Epithelial cell of prostate (primary cell): Measurements from ENCODE around the gene CFAP97D2.
"Not testable (repeated sequence)": the region's sequence is repeated elsewhere in the genome, so short reads cannot be mapped to it uniquely, and the experiment has no call there.

Source experiments
- DNase-seq: peaks from one replicate; pipeline ENCODE4 v3.0.0-alpha.2; 2011; ENCODE audit warnings: low read depth, low spot score
- H3K27ac ChIP-seq: fragments of 450-650 bp; 2 replicates; pipeline ENCODE4 v1.5.1; 2017; ENCODE audit warnings: mild to moderate bottlenecking

Gene CFAP97D2

DNA sequence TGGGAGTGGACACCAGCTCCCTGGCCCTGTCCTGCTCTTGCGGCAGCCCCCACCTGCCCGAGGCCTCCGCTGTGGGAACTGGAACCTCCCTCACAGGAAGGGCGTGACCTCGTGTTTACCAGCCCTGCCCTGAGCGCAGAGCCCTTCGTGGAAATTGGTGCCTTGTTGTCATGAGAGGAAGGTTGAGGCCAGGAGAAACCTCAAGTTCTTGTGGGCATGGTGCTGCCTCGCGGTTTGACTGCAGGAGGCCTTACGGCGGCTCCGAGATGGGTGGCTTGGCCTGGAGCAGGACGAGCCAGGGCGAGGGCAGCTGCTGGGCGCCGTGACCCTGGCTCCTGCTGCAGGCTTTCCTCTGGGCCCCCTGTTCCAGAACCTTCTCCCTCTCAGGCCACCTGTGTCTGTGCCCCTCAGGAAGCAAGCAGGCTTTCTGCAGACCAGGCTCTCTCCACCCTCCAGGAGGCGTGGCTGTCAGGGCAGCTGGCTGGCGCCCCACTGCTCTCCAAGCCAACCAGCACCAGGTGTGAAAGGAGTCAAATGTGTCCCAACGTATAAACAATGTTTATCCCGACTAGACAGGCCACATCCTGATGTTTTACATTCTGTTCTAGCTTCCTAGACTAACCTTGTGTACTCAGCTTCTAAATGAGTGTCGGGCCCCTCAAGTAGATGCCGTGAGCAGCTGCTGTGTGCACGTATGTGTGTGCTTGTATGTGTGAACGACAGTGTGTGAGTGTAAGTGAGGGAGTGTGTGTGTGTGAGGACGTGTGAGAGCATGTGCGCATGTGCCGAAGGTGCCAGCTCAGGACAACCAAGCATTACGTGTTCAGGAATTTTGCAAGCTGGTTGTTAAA lies 36.2 kb upstream of the CFAP97D2 start:
- H3K27ac ChIP-seq = peak overlapping the region; percentile 17
- DNase-seq = peak; percentile 31

DNA sequence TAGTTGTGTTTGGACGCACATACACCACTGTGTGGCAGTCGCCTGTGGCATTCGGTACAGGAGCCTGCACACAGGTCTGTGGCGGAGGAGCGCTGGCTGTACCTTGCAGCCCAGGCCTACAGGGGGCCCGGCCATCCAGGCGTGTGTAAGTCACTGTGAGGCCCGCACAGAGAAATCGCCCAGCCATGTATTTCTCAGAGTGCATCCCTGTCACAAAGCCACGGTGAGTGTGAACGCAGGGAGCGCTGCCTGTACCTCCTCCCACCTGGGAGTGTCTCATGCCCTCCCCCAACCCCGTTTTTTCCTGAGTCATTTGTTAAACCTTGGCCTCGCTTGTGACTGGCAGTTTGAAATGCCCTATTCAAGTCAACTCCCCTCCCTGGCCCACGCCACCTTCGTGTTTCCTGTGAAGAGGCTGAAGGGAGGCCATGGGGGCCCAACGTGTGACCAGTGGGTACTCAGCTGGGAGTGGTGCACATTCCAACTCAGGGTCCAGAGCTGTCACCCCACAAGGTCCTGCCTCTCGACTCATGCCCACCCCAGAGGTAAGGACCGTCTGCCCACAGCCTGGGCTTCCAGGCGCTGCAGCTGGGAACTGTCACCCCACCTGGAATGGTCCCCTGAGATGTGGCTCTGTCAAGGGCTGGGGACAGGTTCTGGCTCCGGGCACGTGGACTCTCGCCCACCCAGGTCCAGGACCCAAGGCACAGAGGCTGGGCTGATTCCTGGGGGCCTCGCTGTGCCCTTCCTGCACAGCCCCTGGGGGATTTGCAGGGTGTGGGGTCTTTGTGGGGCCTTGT lies 35.1 kb upstream of the CFAP97D2 start:
- no peak overlapping the region for H3K27ac ChIP-seq
- DNase-seq = no peak

DNA sequence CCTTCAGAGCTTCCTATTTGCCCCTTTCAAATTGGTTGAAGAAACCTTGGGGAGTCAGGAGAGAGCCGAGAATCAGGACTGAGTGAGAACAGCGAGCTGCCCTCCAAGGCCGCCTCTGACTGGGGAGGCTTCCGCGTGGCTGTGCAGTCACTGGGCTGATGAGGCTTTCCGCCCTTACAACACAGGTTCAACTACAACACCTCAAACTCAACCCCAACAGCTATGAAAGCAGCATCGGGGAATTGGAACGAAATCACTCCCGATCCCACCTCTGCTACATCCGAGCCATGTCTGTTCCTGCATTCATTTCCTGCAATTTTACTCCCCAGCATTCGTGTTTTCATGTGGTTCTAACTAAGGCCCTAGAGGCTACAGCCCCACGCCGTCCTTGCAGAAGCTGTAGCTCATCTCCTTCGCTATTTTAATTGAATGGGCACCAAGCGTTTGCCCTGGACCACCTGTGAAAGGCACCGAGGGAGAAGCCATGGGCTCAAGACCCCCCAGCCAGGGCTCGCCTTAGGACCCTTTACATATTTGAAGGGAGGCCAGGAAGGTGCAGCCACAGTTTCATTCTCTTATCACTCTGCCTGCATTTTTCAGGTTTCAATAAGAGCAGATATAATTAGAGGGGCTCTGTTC lies 34.3 kb upstream of the CFAP97D2 start:
- no peak overlapping the region for H3K27ac ChIP-seq
- DNase-seq = no peak

DNA sequence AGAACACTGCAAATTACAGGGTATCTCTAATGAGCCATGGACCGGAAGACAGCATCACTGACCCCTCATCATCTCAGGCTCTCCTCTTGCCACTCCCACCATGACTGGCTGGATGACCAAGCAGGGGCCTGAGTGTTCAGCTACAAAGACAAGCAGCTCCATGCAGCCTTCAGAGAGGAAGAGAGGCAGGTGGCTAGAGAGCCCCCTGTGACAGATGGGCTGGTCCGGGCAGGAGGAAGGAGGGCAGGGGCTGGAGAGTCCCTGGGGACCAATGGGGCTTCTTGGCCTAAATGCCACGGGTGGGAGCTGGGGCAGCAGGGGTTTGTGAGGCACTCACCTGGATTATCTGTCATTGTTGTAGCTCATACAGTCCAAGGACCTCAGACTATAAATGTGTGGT lies 33.8 kb upstream of the CFAP97D2 start:
- no peak overlapping the region for H3K27ac ChIP-seq
- no peak for DNase-seq

DNA sequence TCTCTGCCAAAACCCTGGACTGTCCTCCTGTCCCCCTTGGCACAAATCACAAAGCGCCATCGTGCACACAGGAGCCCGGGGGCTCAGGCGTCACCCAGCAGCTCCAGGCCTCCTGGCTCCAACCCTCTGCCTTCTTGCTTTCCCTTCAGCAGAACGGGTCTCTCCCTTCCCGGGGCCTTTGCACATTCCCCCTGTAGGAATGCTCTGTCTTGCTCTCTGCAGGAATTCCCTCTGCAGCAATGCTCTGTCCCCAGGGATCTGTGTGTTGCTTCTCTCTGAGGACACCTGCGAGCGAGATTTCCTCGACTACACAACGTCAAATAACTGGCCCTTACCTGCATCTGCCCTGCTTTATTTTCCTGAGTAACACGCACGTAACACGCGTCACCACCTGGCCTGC lies 33.3 kb upstream of the CFAP97D2 start:
- no peak for DNase-seq
- H3K27ac ChIP-seq = no peak overlapping the region

GRCh38 chr13:114146173-114146572 lies 32.9 kb upstream of the CFAP97D2 start:
- no peak overlapping the region for H3K27ac ChIP-seq
- no peak for DNase-seq

DNA sequence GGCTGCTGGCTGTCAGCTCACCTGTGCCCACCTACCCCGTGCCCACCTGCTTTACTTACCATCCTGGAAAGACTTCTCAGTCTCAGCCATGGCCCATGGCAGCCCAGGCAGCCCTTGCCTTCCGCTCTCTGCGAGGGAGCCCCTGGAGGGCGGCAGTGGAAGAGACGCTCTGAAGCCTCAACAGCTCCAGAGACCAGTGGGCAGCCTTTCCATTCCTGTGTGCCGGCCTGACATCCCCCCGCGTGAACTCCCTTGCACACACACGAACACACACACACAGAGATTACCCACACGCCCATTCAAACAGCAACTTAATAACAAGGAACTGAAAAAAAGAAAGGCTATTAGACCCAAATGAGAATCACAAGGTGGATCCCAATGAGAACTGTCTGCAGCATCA lies 32.4 kb upstream of the CFAP97D2 start:
- H3K27ac ChIP-seq = no peak overlapping the region
- DNase-seq = no peak

GRCh38 chr13:114147803-114148520 lies 31.1 kb upstream of the CFAP97D2 start:
- no peak for DNase-seq
- no peak overlapping the region for H3K27ac ChIP-seq

- DNase-seq = no peak
- H3K27ac ChIP-seq = no peak overlapping the region
These were observed 30.6 kb upstream of the CFAP97D2 start for GRCh38 chr13:114148521-114148855.

DNA sequence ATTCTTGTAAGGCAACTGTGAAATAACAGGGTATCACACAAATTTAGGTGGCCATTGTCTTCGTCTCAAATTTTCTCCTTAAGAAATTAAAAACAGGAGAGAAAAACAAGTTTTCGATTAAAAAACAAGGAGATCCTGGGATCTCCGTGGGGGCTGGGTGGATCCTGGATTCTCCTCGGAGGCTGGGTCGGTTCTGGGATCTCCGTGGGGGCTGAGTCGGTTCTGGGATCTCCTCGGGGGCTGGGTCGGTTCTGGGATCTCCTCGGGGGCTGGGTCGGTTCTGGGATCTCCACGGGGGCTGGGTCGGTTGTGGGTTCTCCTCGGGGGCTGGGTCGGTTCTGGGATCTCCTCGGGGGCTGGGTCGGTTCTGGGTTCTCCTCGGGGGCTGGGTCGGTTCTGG lies 30.2 kb upstream of the CFAP97D2 start:
- not testable (repeated sequence) for DNase-seq, H3K27ac ChIP-seq

DNA sequence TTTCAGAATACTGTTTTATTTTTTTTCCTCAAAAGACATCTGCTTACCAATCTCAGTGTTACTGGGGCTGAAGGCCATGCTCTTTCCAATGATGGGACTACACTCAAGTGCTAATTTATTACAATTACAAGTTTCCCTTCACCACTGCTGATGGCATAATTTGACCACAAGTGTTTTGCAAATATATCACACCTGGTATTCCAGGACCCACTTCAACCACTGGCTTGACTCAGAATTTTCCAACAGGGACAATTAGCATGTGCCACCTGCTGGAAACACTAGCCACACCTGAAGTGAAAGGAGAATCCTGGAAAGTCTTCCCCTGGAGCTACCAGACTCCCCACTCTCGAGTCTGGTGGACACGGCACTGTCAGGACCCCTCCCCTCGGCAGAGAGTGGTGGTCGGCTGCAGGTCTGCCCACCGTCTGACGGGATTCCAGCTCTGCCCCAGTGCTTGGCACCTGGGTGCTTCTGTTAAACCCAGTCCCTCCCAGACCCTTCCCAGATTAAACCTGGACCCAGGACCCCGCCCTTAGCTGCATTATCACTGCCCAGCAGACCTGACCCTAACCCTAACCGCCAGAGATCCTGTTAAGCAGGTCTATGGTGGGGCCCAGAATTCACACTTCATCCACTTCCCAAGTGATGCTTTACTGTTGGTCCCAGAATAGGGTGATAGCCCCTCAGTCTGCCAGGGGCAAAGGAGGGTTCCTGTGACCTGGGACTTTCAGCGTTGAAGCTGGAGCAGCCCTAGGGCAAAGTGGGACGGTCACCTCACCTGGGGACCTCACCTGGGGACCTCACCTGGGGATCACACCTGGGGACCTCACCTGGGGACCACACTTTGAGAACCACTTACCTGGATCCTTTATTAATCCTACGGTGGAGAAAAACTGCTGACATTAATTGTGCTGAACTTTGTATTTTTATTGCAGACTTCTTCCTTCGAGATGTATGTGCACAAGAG lies 29.0 kb upstream of the CFAP97D2 start:
- H3K27ac ChIP-seq = no peak overlapping the region
- DNase-seq = no peak

- no peak for DNase-seq
- no peak overlapping the region for H3K27ac ChIP-seq
These were observed 28.0 kb upstream of the CFAP97D2 start for GRCh38 chr13:114151031-114151430.

- peak; percentile 46 for DNase-seq
- H3K27ac ChIP-seq = peak overlapping the region; percentile 40
These were observed 27.3 kb upstream of the CFAP97D2 start for GRCh38 chr13:114151565-114152284.

DNA sequence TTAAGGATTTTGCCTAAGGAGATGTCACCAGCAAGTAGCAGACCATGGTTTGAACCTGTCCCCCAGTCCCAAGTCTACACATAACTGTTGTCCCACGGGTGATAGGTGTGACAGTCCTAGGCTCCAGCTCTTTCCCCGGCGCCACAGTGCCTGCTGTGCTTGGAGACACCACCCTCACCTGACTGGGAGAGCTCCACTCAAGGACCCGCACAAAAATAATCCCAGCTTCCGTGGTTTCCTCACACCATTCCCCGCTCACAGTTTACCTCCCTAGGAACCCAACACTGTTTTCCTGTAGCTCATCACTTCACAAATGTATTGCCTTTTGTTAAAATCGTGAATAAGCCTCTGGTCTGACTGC lies 26.8 kb upstream of the CFAP97D2 start:
- DNase-seq = no peak
- peak overlapping the region; percentile 40 for H3K27ac ChIP-seq

- no peak for DNase-seq
- H3K27ac ChIP-seq = no peak overlapping the region
These were observed 26.2 kb upstream of the CFAP97D2 start for GRCh38 chr13:114152831-114153371.

DNA sequence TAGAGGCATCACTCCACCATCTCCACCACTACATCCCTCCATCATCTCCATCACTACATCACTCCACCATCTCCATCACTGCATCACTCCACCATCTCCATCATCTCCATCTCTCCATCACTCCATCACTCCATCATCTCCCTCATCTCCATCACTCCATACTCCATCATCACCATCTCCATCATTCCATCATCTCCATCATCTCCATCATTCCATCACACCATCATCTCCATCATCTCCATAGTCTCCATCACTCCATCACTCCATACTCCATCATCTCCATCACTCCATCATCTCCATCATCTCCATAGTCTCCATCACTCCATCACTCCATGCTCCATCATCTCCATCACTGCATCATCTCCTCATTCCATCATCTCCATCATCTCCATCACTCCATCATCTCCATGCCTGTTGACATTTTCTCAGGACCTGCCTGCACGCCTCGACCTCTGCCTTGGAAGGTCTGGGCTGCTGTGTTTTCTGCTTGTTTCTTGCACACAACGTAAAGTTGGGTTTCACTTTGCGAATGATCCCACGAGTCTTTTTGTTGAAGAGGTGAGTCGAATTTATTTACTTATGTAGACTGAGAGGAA lies 25.5 kb upstream of the CFAP97D2 start:
- no peak overlapping the region for H3K27ac ChIP-seq
- DNase-seq = no peak

- no peak overlapping the region for H3K27ac ChIP-seq
- no peak for DNase-seq
These were observed 24.6 kb upstream of the CFAP97D2 start for GRCh38 chr13:114154476-114154875.

GRCh38 chr13:114155320-114155719 lies 23.7 kb upstream of the CFAP97D2 start:
- no peak overlapping the region for H3K27ac ChIP-seq
- DNase-seq = no peak
